Kidney tubule cell (primary cell): ENCODE measurements around the gene EXOC6B.
"Not testable (repeated sequence)": the region's sequence is repeated elsewhere in the genome, so short reads cannot be mapped to it uniquely, and the experiment has no call there.

Experiments used
- DNase-seq: peaks from one replicate; pipeline ENCODE4 v3.0.0-alpha.2; 2018; ENCODE audit warnings: low spot score

Gene EXOC6B

GRCh38 chr2:72431737-72432136, 394.1 kb downstream of the EXOC6B start:
- no peak for DNase-seq

DNA sequence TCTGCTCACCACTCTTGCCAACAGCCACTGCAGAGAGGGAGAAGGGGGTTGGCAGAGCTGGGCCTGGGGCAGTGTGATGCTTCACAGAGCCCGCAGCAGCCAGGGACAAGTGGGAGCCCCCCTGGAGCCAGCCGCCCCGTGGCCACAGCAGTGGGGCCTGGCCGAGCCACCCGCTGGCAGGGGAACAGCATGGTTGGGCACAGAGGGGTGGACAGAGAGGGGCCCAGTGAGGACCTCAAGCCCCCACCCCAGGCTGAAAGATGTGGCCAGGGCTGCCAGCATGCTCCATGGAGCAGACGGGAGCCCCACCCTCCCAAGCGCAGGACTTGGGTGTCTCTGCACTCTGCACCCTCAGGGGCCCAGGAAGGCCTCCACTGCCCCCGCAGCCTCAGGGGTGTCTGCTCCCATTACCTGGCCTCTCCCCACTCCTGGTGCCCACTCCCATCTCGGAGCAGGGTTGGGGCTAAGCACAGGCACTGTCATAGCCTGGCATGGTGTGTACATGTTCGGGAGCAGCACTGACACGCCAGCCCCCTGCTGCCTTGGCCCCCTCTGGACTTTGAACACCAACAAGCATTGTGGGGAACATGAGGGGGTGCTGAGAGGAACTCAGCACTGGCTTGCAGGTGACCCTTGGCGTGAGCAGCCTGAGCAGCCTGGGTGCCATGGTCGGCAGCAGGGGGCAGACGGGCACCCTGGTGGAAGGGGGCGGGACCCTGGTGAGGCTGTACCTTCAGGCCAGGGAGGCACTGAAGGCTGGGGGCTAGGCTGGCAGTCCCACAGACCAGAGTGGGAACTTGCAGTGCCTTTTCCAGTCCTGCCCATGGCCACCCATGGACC, 398.6 kb downstream of the EXOC6B start:
- DNase-seq = no peak

DNA sequence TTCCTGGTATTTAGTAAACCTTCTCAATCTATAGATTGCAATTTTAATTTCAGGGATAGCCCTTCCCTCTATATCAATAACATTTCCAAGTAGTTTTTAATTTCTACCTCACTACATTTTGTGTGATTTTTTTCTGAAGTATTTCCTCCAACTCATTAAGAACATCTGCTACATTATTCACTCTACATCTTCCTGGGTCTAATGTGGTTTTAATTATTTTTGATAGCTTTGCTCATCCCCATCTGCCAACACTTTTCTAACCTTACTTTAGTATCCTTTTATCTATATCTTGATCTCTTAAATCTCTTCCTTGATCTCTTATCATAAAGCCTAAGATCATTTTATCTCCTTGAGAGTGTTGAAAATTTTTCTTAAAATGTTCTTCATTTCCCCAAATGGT, 399.8 kb downstream of the EXOC6B start:
- DNase-seq = no peak

GRCh38 chr2:72423756-72424155, 402.1 kb downstream of the EXOC6B start:
- no peak for DNase-seq

DNA sequence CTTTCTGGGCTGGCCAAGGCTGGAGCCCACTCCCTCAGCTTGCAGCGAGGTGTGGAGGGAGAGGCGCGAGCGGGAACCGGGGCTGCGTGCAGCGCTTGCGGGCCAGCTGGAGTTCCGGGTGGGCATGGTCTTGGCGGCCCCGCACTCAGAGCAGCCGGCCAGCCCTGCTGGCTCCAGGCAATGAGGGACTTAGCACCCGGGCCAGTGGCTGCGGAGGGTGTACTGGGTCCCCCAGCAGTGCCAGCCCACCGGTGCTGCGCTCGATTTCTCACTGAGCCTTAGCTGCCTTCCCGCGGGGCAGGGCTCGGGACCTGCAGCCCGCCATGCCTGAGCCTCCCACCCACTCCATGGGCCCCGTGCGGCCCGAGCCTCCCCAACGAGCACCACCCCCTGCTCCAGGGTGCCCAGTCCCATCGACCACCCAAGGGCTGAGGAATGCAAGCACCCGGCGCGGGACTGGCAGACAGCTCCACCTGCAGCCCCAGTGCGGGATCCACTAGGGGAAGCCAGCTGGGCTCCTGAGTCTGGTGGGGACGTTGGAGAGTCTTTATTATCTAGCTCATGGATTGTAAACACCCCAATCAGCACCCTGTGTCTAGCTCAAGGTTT, 404.0 kb downstream of the EXOC6B start:
- DNase-seq = not testable (repeated sequence)

DNA sequence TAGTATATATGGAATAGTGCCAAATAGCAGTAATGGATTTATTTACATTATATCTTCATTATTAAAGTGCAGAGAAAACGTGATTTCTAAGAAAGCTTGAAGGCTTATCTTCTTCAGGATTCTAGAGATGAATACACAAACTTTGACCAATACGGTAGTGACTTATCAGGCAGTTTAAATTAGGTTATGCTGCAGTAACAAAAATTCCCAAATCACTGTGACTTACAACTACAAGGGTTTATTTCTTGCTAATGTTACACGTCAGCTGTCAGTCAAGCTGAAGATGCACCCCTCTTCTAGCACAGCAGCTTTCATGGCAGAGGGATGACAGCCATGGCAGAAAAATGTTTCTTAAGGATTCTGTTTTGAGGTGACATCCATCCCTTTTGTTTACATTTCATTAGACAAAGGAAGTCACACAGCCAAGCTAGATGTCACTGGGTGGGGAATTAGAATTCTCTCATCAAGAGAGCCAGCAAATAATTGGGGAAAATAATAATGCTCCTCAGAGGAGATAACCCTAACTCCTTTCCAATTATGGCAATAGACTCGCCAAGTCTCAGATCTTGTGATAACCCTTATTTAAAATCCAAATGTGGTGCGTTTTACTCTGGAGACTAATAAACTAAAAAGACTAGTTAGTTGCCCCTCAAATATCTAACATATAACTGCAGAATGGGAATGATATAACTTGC, 409.9 kb downstream of the EXOC6B start:
- no peak for DNase-seq

DNA sequence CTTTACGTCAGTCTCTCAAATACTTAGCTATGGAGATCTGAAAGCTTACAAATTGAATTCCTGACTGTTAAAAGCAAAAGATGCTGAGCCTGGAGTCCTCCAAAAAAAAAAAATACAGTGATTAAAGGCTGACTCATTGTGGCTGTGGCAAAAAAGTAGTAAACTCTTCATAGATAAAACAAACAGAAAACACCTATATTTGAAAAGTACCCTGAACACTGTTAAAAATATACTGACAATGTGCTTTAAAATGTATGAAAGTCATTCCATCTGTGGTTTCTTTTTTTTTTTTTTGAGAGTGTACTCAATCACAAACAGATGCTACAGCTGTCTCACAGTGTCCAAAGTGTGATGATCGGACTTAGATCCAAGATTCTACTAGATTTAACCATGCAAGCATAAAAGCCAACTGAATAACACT, 410.6 kb downstream of the EXOC6B start:
- no peak for DNase-seq

GRCh38 chr2:72414137-72414760, 411.6 kb downstream of the EXOC6B start:
- DNase-seq = no peak

- no peak for DNase-seq
These were observed 412.1 kb downstream of the EXOC6B start for GRCh38 chr2:72413716-72414115.

DNA sequence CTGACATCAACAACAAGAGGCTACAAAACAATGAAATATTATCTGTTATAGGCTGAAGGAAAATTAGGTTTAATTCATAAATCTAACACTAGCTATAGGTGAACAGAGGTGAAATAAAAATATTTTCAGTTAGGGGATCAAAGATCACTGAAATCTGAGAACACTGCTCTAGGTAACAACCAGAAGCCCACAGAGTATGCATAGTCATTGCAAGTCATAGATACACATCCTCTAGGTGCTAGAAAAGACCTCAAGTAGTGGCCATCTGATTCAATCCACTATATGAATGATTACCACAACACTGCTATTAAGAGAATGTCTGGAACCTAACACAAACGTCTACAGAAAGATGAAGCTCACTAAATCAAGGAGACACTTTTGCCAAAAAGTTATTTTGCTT, 413.6 kb downstream of the EXOC6B start:
- DNase-seq = no peak

DNA sequence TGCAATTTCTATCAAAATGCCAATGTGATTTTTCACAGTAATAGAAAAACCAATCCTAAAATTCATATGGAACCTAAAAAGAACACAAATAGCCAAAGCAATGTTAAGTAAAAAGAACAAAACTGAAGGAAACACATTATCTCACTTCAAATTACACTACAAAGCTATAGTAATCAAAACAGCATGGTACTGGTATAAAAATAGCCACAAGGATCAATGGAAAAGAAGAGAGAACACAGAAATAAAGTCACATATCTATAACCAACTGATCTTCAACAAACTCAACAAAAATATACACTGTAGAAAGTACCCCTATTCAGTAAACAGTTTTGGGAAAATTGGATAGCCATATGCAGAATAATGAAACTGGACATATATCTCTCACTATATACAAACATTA, 426.0 kb downstream of the EXOC6B start:
- DNase-seq = no peak

DNA sequence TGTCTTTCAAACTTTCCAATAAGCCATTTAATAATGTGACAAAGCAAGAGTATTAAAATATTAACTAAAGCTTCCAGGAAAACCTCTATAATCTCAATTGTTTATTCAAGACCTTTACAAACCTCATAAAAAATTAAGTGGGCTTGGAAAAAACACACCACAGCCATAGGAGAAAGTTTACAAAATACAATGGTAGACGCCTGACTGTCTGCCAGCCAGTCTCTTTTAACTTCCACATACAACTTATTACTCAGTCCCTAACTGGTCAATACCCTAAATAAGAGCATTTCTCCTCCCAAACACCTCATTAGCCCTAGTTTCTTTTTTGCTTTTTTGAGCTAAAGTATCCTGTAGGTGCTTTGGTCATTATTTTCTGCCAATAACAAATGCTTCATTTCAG, 430.7 kb downstream of the EXOC6B start:
- no peak for DNase-seq

- peak; percentile 65 for DNase-seq
These were observed 431.2 kb downstream of the EXOC6B start for GRCh38 chr2:72394541-72395070.

GRCh38 chr2:72389447-72389846, 436.4 kb downstream of the EXOC6B start:
- no peak for DNase-seq

DNA sequence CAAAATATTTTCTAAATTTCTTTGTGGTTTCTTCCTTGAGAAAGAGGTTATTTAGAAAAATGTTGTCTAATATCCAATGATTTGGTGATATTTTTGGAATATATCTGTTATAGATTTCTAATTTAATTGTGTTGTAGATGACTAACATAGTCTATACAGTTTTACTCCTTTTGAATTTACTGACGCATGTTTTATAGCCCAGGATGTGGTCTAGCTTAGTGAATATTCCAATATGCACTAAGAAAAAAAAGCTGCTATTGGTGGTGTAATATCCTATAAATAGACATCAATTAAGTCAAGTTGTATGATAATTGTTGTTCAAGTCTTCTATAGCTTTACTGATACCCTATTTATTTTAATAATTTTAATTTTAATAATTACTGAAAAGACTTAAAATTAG, 437.6 kb downstream of the EXOC6B start:
- DNase-seq = no peak

DNA sequence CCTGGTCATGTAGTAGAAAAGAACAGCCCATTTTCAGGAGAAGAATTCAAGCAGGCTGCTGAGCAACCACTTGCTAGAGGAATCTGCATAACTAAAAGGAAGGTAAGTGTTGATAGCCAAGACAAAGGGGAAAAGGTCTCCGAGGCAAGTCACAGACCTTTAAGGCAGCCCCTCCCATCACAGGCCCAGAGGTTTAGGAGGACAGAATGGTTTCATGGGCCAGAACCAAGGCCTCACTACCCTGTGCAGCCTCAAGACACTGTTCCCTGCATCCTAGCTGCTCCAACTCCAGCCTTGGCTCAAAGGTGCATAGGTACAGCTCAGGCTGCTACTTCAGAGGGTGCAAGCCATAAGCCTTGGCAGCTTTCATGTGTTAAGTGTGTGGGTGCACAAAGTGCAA, 439.5 kb downstream of the EXOC6B start:
- no peak for DNase-seq

DNA sequence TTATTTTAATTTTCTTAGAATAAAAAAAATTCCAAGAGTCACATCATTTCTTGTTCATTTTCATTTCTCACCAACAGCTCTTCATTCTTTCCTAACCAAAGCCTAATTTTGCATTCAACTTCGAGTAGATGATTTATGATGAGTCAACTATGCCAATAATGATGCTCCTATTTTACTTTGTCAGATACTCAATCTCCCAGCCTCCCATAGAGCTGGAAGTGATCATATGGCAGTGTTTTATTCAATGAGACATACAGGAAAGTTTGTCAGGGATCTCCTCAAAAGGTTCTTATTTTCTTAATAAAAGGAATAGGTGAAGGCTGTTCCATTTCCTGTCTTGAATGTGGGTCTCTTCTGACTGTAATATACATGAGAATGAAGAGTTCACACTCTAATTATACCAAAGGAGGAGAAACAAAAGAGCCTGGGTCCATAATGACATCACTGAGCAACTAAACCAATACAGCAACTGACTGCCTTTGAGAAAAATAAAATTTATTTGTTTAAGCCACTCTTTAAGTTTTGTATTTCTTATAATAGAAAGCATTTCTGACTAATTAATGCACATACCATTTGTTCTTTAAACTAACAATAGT, 447.0 kb downstream of the EXOC6B start:
- peak; percentile 15 for DNase-seq

DNA sequence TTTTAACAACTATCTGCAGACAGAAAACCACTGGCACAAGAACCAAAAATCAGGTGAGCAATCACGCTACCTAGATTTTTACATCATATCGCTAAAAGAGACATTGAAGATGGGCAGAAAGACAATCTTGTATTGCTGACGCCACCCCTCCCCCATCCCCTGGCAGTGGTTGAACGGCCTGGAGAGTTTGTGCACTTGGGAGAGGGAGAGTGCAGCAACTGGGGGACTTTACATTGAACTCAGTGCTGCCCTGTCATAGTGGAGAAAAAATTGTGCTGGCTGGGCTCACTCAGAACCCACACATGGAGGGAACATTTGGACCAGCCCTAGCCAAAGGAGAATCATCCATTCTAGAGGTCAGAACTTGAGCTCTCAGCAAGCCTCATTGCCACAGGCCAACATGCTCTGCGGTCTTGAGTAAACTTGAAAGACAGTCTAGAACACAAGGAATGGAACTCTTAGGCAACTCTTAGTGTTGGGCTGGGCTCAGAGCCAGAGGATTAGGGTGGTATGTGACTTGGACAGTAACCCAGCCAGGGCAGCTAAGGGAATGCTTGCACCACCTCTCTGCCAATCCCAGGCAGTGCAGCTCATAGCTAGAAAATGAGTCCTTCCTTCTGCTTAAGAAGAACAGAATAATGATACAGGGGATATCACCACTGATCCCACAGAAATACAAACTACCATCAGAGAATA, 458.2 kb downstream of the EXOC6B start:
- DNase-seq = peak; percentile 81

GRCh38 chr2:72363406-72363805, 462.4 kb downstream of the EXOC6B start:
- no peak for DNase-seq

DNA sequence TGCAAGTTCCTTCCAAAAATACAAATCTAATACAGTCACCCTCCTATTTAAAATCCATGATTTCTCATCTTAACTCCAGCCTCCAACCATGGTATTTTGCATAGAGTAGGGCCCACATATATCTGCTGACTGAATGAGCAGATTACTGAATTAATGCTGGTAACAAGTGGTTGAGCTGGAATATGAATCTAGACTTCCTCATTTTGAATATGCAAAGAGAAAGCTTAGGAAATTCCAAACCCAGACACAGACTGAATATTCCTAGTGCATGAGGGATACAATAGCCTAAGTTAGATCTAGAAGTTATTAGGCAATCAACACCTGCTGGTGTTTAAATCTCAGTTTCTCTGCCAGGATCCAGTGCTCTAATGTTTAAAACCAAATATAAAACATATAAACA, 463.1 kb downstream of the EXOC6B start:
- DNase-seq = no peak

GRCh38 chr2:72361521-72361920, 464.3 kb downstream of the EXOC6B start:
- DNase-seq = peak; percentile 78
